ENCODE measurements around the gene TNFSF9.

Gene TNFSF9

DNA sequence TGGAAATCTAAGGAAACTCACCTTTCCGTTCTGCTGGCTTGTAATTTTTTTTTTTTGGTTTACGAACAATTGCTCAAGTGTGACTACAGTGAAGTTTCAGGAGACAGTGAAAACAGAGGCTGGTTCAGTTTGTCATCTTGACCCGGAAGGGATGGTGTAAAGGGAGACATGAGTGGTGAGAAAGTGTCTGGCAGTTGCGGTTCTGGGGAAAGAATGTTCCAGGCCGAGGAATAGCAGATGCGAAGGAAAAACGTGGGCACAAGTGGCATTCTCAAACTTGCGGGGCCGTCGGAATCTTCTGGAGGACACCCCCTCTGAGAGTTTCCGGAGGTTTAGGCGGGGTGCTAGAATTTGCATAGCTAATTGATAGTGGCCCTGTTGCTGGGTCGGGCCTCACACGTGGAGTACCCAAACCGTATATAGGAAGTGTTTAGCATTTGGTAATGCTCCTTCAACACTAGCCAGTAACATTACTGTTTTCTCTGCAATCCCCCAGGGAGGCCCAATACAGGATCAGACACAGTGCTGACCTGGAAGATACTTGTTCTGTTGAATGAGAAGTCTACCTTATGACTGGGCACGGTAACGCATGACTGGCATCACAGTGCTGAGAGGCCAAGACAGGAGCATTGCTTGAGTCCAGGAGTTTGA lies 2.8 kb upstream of the TNFSF9 start:
- TF ChIP-seq Cebpa-rat (IDR thresholded peaks at IDR 0.05), result no peak
- peak overlapping the region; percentile 10 to 97 (median 90); a peak in 21 of 22 replicates for H3K27ac ChIP-seq
- H3K36me3 ChIP-seq, result no peaks in the 10 kb centered on the region
- H3K4me2 ChIP-seq, result peak overlapping the region; percentile 81 to 99 (median 97)
- no peaks in the 10 kb centered on the region for H3K9me3 ChIP-seq (replicated peaks in 1 of 11)
- H3K9ac ChIP-seq, result peak overlapping the region in 10 of 11 experiments; percentile 9 to 97 (median 93); a peak in 15 of 22 replicates
- peaks cover 39 to 61% (median 56%) of the 10 kb centered on the region in 10 experiments for H3K4me1 ChIP-seq
- H3K27me3 ChIP-seq, result no peaks in the 10 kb centered on the region
- peak overlapping the region in 1 of 10 experiments; percentile 33; a peak in 1 of 20 replicates for H3K4me3 ChIP-seq
- peaks cover 5 to 21% (median 13%) of the 10 kb centered on the region in 11 experiments; a peak in 14 of 22 replicates for H4K20me1 ChIP-seq

DNA sequence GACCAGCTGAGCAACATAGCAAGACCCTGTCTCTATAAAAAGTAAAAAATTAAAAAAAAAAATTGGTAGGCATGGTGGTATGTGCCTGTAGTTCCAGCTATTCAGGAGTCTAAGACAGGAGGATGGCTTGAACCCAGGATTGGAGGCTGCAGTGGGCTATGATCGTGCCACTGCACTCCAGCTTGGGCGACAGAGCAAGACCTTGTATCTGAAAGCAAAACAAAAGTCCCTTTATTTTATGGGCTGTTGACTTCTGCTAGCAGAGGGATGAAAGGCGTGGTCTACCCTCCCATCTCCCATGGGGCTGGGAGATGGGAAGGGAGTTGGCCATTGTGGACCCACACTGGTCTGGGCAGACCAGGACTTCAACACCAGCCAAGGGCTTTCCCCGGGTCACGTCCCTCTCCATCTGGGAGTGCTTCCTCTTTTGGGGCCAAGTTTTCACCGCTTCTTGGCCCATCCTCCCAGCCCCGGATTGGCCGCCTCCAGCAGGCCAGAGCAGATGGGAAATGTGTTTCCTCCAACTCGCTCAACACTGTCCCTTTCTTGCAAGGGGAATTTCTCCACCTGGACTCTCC lies 2.2 kb upstream of the TNFSF9 start:
- no peaks in the 10 kb centered on the region for H3K27me3 ChIP-seq
- H3K4me2 ChIP-seq, result peak overlapping the region; percentile 81 to 99 (median 97)
- TF ChIP-seq Cebpa-rat (IDR thresholded peaks at IDR 0.05), result peak in 1 of 11 experiments; percentile 24; a peak in 1 of 22 replicates
- H4K20me1 ChIP-seq, result peaks cover 5 to 21% (median 13%) of the 10 kb centered on the region in 11 experiments; a peak in 14 of 22 replicates
- H3K4me1 ChIP-seq, result peaks cover 37 to 59% (median 56%) of the 10 kb centered on the region in 10 experiments
- H3K27ac ChIP-seq, result peak overlapping the region; percentile 10 to 97 (median 90); a peak in 21 of 22 replicates
- no peaks in the 10 kb centered on the region for H3K9me3 ChIP-seq (replicated peaks in 1 of 11)
- H3K9ac ChIP-seq, result peak overlapping the region in 10 of 11 experiments; percentile 12 to 99 (median 94); a peak in 17 of 22 replicates
- H3K4me3 ChIP-seq, result peak overlapping the region in 7 of 10 experiments; percentile 3 to 98 (median 90); a peak in 9 of 20 replicates
- H3K36me3 ChIP-seq, result no peaks in the 10 kb centered on the region

DNA sequence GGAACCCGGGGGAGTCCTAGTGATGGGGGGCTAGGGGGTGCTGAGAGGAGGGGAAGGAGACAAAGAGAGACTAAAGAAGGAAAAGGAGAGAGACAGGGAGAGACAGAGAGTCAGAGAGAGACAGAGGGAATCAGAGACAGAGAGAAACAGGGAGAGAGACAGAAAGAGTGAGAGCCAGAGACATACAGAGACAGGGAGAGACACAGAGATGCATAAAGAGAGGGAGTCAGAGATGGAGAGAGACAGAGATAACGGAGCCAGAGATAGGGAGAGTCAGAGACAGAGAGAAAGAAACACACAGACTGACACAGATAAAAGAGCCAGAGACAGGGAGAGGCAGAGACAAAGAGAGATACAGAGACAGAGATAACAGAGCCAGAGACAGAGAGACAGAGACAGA lies 1.5 kb upstream of the TNFSF9 start:
- H3K36me3 ChIP-seq, result peaks cover 0 to under 1% (median under 1%) of the 10 kb centered on the region in 11 experiments; a peak in 8 of 22 replicates
- H3K27me3 ChIP-seq, result no peaks in the 10 kb centered on the region
- H3K9ac ChIP-seq, result peak overlapping the region; percentile 41 to 99 (median 95); a peak in 18 of 22 replicates
- peaks cover 37 to 64% (median 57%) of the 10 kb centered on the region in 10 experiments for H3K4me1 ChIP-seq
- no peaks in the 10 kb centered on the region for H3K9me3 ChIP-seq (replicated peaks in 1 of 11)
- peaks cover 5 to 27% (median 13%) of the 10 kb centered on the region in 11 experiments; a peak in 14 of 22 replicates for H4K20me1 ChIP-seq
- H3K4me3 ChIP-seq, result peak overlapping the region in 7 of 10 experiments; percentile 33 to 100 (median 97); a peak in 11 of 20 replicates
- peak overlapping the region; percentile 81 to 99 (median 97) for H3K4me2 ChIP-seq
- TF ChIP-seq Cebpa-rat (IDR thresholded peaks at IDR 0.05), result no peak
- peak overlapping the region; percentile 78 to 97 (median 90); a peak in 20 of 22 replicates for H3K27ac ChIP-seq

DNA sequence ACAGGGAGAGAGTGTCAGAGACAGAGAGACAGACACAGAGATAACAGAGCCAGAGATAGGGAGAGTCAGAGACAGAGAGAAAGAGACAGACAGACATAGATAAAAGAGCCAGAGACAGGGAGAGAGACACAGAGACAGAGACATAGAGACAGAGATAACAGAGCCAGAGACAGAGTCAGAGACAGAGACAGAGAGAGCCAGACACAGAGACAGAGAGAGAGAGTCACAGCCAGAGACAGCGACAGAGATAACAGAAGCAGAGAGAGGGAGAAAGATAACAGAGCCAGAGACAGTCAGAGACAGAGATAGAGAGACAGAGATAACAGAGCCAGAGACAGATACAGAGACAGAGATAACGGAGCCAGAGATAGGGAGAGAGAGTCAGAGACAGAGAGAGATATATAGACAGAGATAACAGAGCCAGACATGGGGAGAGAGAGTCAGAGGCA lies 865 bp upstream of the TNFSF9 start:
- peaks cover 43 to 70% (median 58%) of the 10 kb centered on the region in 10 experiments for H3K4me1 ChIP-seq
- TF ChIP-seq Cebpa-rat (IDR thresholded peaks at IDR 0.05), result no peak
- H3K9ac ChIP-seq, result peak overlapping the region; percentile 90 to 99 (median 95)
- H4K20me1 ChIP-seq, result peaks cover 5 to 33% (median 17%) of the 10 kb centered on the region in 11 experiments; a peak in 16 of 22 replicates
- H3K36me3 ChIP-seq, result peaks cover 5 to 7% (median 6%) of the 10 kb centered on the region in 11 experiments
- peak overlapping the region; percentile 83 to 100 (median 96) for H3K4me3 ChIP-seq
- H3K27ac ChIP-seq, result peak overlapping the region; percentile 78 to 97 (median 90); a peak in 21 of 22 replicates
- peak overlapping the region; percentile 81 to 99 (median 97) for H3K4me2 ChIP-seq
- no peaks in the 10 kb centered on the region for H3K27me3 ChIP-seq
- no peaks in the 10 kb centered on the region for H3K9me3 ChIP-seq (replicated peaks in 1 of 11)

DNA sequence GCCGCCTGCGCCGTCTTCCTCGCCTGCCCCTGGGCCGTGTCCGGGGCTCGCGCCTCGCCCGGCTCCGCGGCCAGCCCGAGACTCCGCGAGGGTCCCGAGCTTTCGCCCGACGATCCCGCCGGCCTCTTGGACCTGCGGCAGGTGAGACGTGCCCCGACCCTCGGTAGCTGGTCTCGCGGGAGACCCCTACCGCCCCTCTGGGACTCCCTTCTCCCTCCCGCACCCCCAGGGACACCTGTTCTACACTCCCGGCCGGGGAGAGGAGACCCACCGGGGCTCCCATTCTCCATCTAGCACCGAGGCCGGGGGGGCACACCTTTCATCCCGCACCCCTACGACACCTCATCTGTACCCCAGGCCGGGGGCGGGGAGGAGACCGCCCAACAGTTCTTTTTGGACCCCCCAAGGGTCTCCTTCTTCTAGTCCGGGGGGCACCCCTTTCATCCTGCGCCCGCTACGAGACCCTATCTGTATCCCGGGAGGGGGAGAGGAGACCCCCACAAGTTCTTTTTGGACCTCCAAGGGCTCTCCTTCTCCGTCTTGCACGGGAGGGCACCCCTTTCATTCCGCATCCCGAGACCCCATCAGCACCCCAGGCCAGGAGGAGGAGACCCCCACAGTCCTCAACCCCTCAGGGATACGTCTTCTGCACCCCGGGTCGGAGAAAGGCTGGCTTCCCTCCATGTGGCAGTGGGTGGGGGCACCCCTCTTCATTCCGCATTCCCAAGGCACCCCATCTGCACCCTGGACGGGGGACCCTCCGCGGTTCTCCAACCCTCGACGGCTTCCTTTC lies 533 bp downstream of the TNFSF9 start:
- peaks cover 14 to 17% (median 15%) of the 10 kb centered on the region in 11 experiments for H3K36me3 ChIP-seq
- TF ChIP-seq Cebpa-rat (IDR thresholded peaks at IDR 0.05), result no peak
- H3K27ac ChIP-seq, result peak overlapping the region; percentile 88 to 97 (median 92)
- H3K9me3 ChIP-seq (replicated peaks in 1 of 11), result peaks cover 0 to 7% (median 0%) of the 10 kb centered on the region in 11 experiments; a peak in 1 of 22 replicates
- peaks cover 5 to 43% (median 17%) of the 10 kb centered on the region in 11 experiments; a peak in 16 of 22 replicates for H4K20me1 ChIP-seq
- peaks cover 57 to 82% (median 69%) of the 10 kb centered on the region in 10 experiments for H3K4me1 ChIP-seq
- peak overlapping the region; percentile 90 to 99 (median 95) for H3K9ac ChIP-seq
- H3K4me3 ChIP-seq, result peak overlapping the region; percentile 83 to 100 (median 96)
- H3K27me3 ChIP-seq, result no peaks in the 10 kb centered on the region
- peak overlapping the region; percentile 81 to 99 (median 97) for H3K4me2 ChIP-seq

DNA sequence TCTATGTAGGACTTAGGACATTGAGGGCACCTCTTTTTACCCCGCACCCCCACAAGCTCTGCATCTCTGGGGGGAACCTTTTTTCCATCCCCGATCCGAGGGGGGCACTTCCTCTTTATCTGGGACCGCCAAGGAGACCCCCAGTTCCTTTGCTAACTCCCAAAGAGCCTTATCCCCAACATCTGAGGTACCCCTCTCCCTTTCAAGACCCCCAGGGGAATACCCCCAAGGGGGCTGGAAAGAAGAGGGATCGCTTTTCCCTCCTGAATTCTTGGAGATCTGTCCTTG lies 1.1 kb downstream of the TNFSF9 start:
- Histone ChIP-seq H3K27me3 (no peaks in the 10 kb centered on the region), H3K36me3 (peaks cover 14 to 19% (median 17%) of the 10 kb centered on the region in 11 experiments), H3K4me2 (peak overlapping the region; percentile 81 to 99 (median 97)), H3K4me3 (peak overlapping the region; percentile 83 to 100 (median 96)), H3K27ac (peak overlapping the region; percentile 88 to 97 (median 92)), H4K20me1 (peaks cover 5 to 43% (median 17%) of the 10 kb centered on the region in 11 experiments; a peak in 16 of 22 replicates), H3K9ac (peak overlapping the region; percentile 90 to 99 (median 95)), H3K4me1 (peaks cover 59 to 83% (median 72%) of the 10 kb centered on the region in 10 experiments), H3K9me3 (replicated peaks in 1 of 11) (peaks cover 0 to 7% (median under 1%) of the 10 kb centered on the region in 11 experiments; a peak in 5 of 22 replicates)
- TF ChIP-seq Cebpa-rat (IDR thresholded peaks at IDR 0.05), result no peak

DNA sequence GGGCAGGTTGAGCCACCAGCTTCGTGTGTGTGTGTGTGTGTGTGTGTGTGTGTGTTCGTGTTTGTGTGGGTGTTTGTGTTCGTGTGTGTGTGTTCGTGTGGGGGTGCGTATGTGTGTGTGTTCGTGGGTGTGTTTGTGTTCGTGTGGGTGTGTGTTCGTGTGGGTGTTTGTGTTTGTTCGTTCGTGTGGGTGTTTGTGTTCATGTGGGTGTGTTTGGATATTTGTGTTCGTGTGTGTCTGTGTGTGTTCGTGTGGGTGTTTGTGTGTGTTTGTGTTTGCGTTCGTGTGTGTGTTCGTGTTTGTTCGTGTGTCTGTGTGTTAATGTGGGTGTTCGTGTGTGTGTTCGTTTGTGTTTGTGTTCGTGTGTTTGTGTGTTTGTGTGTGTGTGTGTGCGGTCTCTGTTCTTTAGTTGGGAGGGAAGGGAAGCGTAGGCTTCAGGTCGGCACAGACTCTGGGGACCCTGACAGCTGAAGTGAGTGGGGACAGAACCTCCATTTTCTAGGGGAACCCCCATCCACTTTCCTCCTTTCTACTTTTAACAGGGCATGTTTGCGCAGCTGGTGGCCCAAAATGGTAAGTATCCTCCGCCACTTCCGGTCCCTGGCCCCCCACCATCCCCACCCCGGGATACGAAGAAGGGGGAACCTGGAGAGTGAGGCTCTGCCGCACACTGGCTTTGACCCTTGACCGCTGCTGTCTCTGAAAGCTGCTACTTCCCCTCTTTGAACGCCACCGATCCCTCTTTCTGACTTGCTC lies 1.6 kb downstream of the TNFSF9 start:
- Histone ChIP-seq H3K9me3 (replicated peaks in 1 of 11) (peaks cover 0 to 10% (median 5%) of the 10 kb centered on the region in 11 experiments; a peak in 12 of 22 replicates), H4K20me1 (peaks cover 5 to 43% (median 17%) of the 10 kb centered on the region in 11 experiments; a peak in 16 of 22 replicates), H3K4me3 (peak overlapping the region; percentile 83 to 100 (median 96)), H3K9ac (peak overlapping the region; percentile 90 to 99 (median 95)), H3K4me1 (peaks cover 59 to 83% (median 72%) of the 10 kb centered on the region in 10 experiments), H3K27ac (peak overlapping the region; percentile 88 to 97 (median 92)), H3K27me3 (no peaks in the 10 kb centered on the region), H3K36me3 (peaks cover 14 to 25% (median 21%) of the 10 kb centered on the region in 11 experiments), H3K4me2 (peak overlapping the region; percentile 81 to 99 (median 97))
- no peak for TF ChIP-seq Cebpa-rat (IDR thresholded peaks at IDR 0.05)
